ENCODE measurements around the gene GUCA1C. TPM values are rescaled to one million over a fixed set of nuclear protein-coding genes. Genes with fewer than 3 reads are reported as not detected.

Gene GUCA1C
- total RNA-seq, 4 donors from 2014 or later: not detected

DNA sequence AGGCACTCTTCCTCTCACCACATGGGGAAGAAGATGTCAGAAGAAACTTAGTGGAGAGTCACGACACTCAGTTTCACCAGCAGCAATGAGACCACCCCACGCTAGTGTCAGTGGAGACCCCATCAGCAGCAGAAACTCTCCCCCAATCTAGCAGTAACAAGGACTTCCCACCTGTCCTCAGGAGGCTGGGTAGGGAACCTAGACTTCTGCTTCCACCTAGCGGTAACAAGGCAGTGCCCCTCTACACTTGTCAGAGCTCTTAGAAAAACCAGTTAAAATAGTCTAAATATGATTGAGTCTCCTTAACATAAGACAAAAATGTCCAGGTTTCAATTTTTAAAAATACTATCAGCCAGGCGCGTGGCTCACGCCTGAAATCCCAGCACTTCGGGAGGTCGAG is 73.8 kb downstream of the GUCA1C start:
- DNase-seq: no peak
- H3K4me1 ChIP-seq: no peaks in the 10 kb centered on the region
- intact Hi-C loops (cut with DNase I; ENCODE audit: low total_unique reads) (no loop called here), in situ Hi-C loops (cut with MboI; ENCODE audit: low pct_ligation_motif_present in 1 of 4, low pct_unique_long_range_greater_than_20kb in 1 of 4, low sequenced_read_pairs in 3 of 4) (no loop called here)
- WGBS, 2 donors (ENCODE audit: low coverage in 1 of 2): 91 to 100% methylated on average over 1 to 8 of the region's 8 CpGs
- H3K27ac ChIP-seq: no peak overlapping the region
- TF ChIP-seq POLR2A (IDR thresholded peaks at IDR 0.05): no peak
- TF ChIP-seq EP300 (IDR thresholded peaks at IDR 0.05; ENCODE audit: low read depth): no peak
- no peaks in the 10 kb centered on the region for H3K36me3 ChIP-seq
- no peaks in the 10 kb centered on the region for H3K9me3 ChIP-seq
- H3K27me3 ChIP-seq: no peaks in the 10 kb centered on the region
- no peak overlapping the region for H3K4me3 ChIP-seq

DNA sequence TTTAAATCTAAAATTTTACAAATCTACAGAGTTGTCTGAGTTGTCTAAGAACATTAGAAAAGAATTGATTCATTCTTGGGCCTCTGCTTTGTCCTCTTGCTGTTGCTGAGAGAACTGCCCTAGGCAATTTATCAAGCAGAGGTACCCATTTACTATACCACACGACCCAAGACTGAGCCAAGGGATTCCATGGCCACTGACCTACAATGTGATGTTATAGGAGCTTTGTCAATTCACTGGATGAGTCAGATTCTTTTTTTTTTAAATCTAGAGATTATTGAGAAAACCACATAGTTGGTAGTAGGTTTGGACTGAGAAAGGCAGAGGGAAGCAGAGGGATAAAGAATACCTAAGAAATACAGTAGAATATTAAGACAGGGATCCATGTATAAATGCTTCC is 75.8 kb downstream of the GUCA1C start:
- no peak overlapping the region for H3K4me3 ChIP-seq
- in situ Hi-C loops (cut with MboI; ENCODE audit: low pct_ligation_motif_present in 1 of 4, low pct_unique_long_range_greater_than_20kb in 1 of 4, low sequenced_read_pairs in 3 of 4) (no loop called here), intact Hi-C loops (cut with DNase I; ENCODE audit: low total_unique reads) (no loop called here)
- no peak overlapping the region for H3K27ac ChIP-seq
- TF ChIP-seq EP300 (IDR thresholded peaks at IDR 0.05; ENCODE audit: low read depth) (no peak), POLR2A (IDR thresholded peaks at IDR 0.05) (no peak), POLR2AphosphoS5 (IDR thresholded peaks at IDR 0.05) (no peak)
- TF ChIP-seq, protein P1, sequence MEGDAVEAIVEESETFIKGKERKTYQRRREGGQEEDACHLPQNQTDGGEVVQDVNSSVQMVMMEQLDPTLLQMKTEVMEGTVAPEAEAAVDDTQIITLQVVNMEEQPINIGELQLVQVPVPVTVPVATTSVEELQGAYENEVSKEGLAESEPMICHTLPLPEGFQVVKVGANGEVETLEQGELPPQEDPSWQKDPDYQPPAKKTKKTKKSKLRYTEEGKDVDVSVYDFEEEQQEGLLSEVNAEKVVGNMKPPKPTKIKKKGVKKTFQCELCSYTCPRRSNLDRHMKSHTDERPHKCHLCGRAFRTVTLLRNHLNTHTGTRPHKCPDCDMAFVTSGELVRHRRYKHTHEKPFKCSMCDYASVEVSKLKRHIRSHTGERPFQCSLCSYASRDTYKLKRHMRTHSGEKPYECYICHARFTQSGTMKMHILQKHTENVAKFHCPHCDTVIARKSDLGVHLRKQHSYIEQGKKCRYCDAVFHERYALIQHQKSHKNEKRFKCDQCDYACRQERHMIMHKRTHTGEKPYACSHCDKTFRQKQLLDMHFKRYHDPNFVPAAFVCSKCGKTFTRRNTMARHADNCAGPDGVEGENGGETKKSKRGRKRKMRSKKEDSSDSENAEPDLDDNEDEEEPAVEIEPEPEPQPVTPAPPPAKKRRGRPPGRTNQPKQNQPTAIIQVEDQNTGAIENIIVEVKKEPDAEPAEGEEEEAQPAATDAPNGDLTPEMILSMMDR (IDR thresholded peaks at IDR 0.05): no peak
- no peak for DNase-seq
- no peaks in the 10 kb centered on the region for H3K4me1 ChIP-seq
- H3K36me3 ChIP-seq: no peaks in the 10 kb centered on the region
- H3K9me3 ChIP-seq: no peaks in the 10 kb centered on the region
- WGBS, 2 donors (ENCODE audit: low coverage in 1 of 2): 35 to 50% methylated on average over 1 of the region's 1 CpG
- H3K27me3 ChIP-seq: no peaks in the 10 kb centered on the region

DNA sequence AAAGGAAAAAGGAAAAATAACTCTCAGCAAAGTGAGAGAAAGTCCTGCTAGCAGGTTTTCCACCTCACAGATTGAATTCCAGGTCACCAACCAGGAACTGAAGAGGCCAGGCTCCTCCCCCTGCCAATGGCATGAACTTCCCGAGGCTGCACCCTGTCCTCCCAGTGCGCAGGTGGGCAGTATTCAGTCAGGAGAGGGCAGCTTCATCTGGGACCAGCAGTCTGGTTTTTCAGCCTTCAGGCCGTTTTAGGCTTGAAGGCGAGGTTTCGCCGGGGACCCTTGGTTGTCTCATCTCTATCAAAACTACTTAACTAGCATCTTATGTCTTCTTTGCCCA is 89.9 kb downstream of the GUCA1C start:
- no peaks in the 10 kb centered on the region for H3K27me3 ChIP-seq
- H3K36me3 ChIP-seq: no peaks in the 10 kb centered on the region
- intact Hi-C loops (cut with DNase I; ENCODE audit: low total_unique reads): no loop called here
- H3K9me3 ChIP-seq: peaks cover 0 to 4% of the 10 kb centered on the region in 2 donors
- WGBS, 2 donors (ENCODE audit: low coverage in 1 of 2): 80 to 91% methylated on average over 2 to 6 of the region's 6 CpGs
- no peak overlapping the region for H3K27ac ChIP-seq
- no peaks in the 10 kb centered on the region for H3K4me1 ChIP-seq
- TF ChIP-seq POLR2AphosphoS5 (IDR thresholded peaks at IDR 0.05) (no peak), POLR2A (IDR thresholded peaks at IDR 0.05) (no peak), EP300 (IDR thresholded peaks at IDR 0.05; ENCODE audit: low read depth) (no peak)
- TF ChIP-seq, protein P1 (IDR thresholded peaks at IDR 0.05): no peak
- no peak overlapping the region for H3K4me3 ChIP-seq
- DNase-seq: no peak
- in situ Hi-C loops (cut with MboI; ENCODE audit: low pct_ligation_motif_present in 1 of 4, low pct_unique_long_range_greater_than_20kb in 1 of 4, low sequenced_read_pairs in 3 of 4): no loop called here

DNA sequence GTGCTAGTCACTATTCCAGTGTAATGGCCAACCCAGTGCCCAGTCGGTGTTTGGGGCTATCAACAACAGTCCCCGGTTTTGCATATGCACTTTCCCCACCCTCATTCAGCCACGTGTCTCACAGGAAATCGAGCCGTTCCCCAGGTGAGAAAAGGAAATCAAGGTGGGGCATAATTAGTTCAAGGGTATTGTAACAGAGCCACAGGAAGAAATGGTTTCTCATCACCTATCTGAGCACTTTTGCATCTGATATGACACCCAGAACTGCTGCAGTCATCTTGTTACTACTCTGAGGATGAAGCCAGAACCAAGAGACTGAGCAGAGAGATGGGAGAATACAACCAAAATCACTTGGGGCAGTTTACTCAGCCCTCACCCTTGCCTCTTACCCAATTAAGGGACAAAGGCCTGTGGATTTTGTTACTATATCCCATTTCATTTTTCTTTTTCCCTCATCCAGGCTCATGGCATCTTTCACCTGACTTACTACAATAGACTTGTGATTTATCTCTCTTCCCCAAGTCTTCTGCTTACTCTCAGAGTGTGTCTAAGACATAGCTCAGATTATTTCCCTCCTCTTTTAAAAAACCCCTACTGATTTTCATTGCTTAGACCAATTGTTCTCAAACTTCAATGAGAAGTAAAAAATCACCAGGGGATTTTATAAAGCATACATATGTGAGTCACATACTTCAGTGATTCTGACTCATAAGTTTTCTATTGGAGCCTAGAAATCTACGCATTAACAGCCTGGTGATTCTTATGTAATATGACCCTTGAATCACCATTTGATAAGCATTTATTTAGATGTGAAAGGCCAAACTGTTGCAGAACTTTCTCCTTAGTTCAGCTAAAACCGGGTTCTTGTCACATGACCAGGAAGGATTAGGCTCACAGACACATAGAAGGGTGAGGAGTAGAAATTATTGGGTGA is 90.5 kb downstream of the GUCA1C start:
- no peaks in the 10 kb centered on the region for H3K4me1 ChIP-seq
- H3K27ac ChIP-seq: no peak overlapping the region
- WGBS, 2 donors (ENCODE audit: low coverage in 1 of 2): 49 to 56% methylated on average over 7 of the region's 7 CpGs
- H3K9me3 ChIP-seq: peaks cover 0 to 4% of the 10 kb centered on the region in 2 donors
- no peak overlapping the region for H3K4me3 ChIP-seq
- H3K27me3 ChIP-seq: no peaks in the 10 kb centered on the region
- in situ Hi-C loops (cut with MboI; ENCODE audit: low pct_ligation_motif_present in 1 of 4, low pct_unique_long_range_greater_than_20kb in 1 of 4, low sequenced_read_pairs in 3 of 4): no loop called here
- intact Hi-C loops (cut with DNase I; ENCODE audit: low total_unique reads): no loop called here
- no peak for TF ChIP-seq EP300 (IDR thresholded peaks at IDR 0.05; ENCODE audit: low read depth)
- TF ChIP-seq, protein P1 (IDR thresholded peaks at IDR 0.05): no peak
- TF ChIP-seq POLR2A (IDR thresholded peaks at IDR 0.05): no peak
- no peak for TF ChIP-seq POLR2AphosphoS5 (IDR thresholded peaks at IDR 0.05)
- no peak for DNase-seq
- H3K36me3 ChIP-seq: no peaks in the 10 kb centered on the region

Measured in transverse colon (tissue), 4 donors.